PC-9 (cell line): ENCODE measurements around the gene FAU. TPM values are rescaled to one million over a fixed set of nuclear protein-coding genes. Genes with fewer than 3 reads are reported as not detected.

Experiments used
- BruUV-seq: library from RNA; stranded (reverse); fragments of 400-500 nt; replicated peaks from 2 replicates; lab custom pipeline; 2021; lab: Mats Ljungman, UMichigan
- CTCF ChIA-PET: fragments of 300-600 bp; sonication (Branson Sonifier 250); formaldehyde crosslinking; loops from one replicate; lab custom pipeline; 2022; ENCODE audit warnings: antibody characterized with exemption; lab: Charles Lee
- POLR2A ChIA-PET: fragments of 300-600 bp; sonication (Branson Sonifier 250); formaldehyde crosslinking; loops from one replicate; lab custom pipeline; 2022; ENCODE audit warnings: antibody characterized with exemption; ENCODE audit not compliant: unreplicated experiment; lab: Charles Lee
- DNase-seq, 2 experiments: peaks; one replicate each; pipeline versions ENCODE4 v3.0.0 to v3.0.0-alpha.2; 2015 to 2022; ENCODE audit warnings: mixed read lengths in 1 of 2
- H2AFZ ChIP-seq: fragments of 200-600 bp; sonication (generic); 2 replicates; pipeline ENCODE4 v1.8.1; 2017; ENCODE audit warnings: antibody characterized with exemption
- H3F3A ChIP-seq: fragments of 200-600 bp; sonication (generic); 2 replicates; pipeline ENCODE4 v1.8.1; 2017; ENCODE audit warnings: antibody characterized with exemption, mild to moderate bottlenecking, low read depth; ENCODE audit not compliant: insufficient read depth
- H3K27ac ChIP-seq: fragments of 200-600 bp; sonication (generic); 2 replicates; pipeline ENCODE4 v1.6.1; 2016; ENCODE audit warnings: mixed run types
- H3K27me3 ChIP-seq: fragments of 200-600 bp; sonication (generic); 2 replicates; pipeline ENCODE4 v1.6.1; 2016; ENCODE audit warnings: low read depth, mixed run types; ENCODE audit not compliant: insufficient read depth
- H3K36me3 ChIP-seq: fragments of 200-600 bp; sonication (generic); 2 replicates; pipeline ENCODE4 v1.6.1; 2016; ENCODE audit warnings: low read depth, mixed run types
- H3K4me1 ChIP-seq: fragments of 200-600 bp; sonication (generic); replicated peaks from 2 replicates; pipeline ENCODE4 v1.6.1; 2016; ENCODE audit warnings: mixed run types; ENCODE audit not compliant: insufficient read depth
- H3K4me2 ChIP-seq: fragments of 200-600 bp; sonication (generic); 2 replicates; pipeline ENCODE4 v1.6.1; 2017; ENCODE audit warnings: mixed run types
- H3K4me3 ChIP-seq: fragments of 200-600 bp; sonication (generic); 2 replicates; pipeline ENCODE4 v1.6.1; 2016; ENCODE audit warnings: mixed run types
- H3K79me2 ChIP-seq: fragments of 200-600 bp; sonication (generic); 2 replicates; pipeline ENCODE4 v1.6.1; 2017; ENCODE audit warnings: low read depth, mixed run types
- H3K9me2 ChIP-seq: fragments of 200-600 bp; sonication (generic); 2 replicates; pipeline ENCODE4 v1.8.1; 2017; ENCODE audit warnings: mild to moderate bottlenecking; ENCODE audit not compliant: insufficient read depth
- H3K9me3 ChIP-seq: fragments of 200-600 bp; sonication (generic); 2 replicates; pipeline ENCODE4 v1.8.1; 2016; ENCODE audit warnings: low read depth; ENCODE audit not compliant: insufficient read depth
- H4K20me1 ChIP-seq: fragments of 200-600 bp; sonication (generic); 2 replicates; pipeline ENCODE4 v1.8.1; 2017; ENCODE audit not compliant: insufficient read depth
- EZH2 ChIP-seq: fragments of 200-600 bp; sonication (generic); IDR thresholded peaks from 2 replicates; pipeline ENCODE4 v1.8.0; 2017; ENCODE audit warnings: antibody characterized with exemption, low read depth
- intact Hi-C: fragments of 100-400 bp; cut with micrococcal nuclease; formaldehyde crosslinking; loops from one replicate; pipeline ENCODE4 v1.10.0; 2022; ENCODE audit not compliant: unreplicated experiment
- total RNA-seq: library from RNA; stranded (reverse); gene quantifications from 2 replicates; pipeline ENCODE4 v1.2.3, GENCODE V29; 2021
- TF ChIP-seq, protein P1 (sequence below): fragments of 200-600 bp; sonication (generic); conservative IDR thresholded peaks from 2 replicates; pipeline ENCODE4 v1.6.1; 2017; ENCODE audit warnings: mixed run types, antibody characterized with exemption, mild to moderate bottlenecking, moderate library complexity

Gene FAU
- total RNA-seq, 1 experiment from 2014 or later = 973 TPM

DNA sequence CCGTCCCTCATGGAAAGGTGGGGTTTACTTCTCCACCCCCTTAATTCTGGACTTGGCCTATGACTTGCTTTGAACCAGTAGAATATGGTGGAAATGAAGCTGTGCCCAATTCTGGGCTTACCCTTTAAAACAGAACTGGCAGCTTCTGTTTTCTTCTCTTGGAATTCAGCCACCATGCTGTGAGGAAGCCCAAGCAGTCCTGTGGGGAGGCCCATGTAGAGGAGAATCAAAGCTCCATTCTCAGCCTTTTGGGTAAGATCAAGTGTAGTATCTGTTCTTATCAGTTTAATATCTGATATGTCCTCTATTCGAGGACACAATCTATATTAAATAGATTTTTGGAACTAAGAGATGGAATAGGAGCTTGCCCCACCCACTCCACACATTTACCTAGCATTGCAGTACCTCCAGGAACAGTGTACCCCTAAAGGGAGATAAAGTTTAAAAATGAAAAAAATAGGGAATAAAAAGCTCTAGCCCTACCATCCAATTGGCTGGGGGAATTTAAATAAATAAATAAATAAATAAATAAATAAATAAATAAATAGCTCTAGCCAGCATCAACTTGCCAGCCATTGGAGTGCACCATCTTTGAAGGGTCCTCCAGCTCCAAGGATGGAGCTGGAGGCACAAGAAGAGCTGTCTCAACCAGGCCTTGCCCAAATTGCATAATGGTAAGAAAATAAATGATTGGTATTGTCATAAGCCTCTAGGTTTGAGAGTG lies 25.6 kb upstream of the FAU start:
- TF ChIP-seq, protein P1, sequence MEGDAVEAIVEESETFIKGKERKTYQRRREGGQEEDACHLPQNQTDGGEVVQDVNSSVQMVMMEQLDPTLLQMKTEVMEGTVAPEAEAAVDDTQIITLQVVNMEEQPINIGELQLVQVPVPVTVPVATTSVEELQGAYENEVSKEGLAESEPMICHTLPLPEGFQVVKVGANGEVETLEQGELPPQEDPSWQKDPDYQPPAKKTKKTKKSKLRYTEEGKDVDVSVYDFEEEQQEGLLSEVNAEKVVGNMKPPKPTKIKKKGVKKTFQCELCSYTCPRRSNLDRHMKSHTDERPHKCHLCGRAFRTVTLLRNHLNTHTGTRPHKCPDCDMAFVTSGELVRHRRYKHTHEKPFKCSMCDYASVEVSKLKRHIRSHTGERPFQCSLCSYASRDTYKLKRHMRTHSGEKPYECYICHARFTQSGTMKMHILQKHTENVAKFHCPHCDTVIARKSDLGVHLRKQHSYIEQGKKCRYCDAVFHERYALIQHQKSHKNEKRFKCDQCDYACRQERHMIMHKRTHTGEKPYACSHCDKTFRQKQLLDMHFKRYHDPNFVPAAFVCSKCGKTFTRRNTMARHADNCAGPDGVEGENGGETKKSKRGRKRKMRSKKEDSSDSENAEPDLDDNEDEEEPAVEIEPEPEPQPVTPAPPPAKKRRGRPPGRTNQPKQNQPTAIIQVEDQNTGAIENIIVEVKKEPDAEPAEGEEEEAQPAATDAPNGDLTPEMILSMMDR = no peak
- no peak for TF ChIP-seq EZH2

GRCh38 chr11:65141896-65142494 lies 20.1 kb upstream of the FAU start:
- Histone ChIP-seq H3K79me2 (no peaks in the 10 kb centered on the region), H3K27me3 (no peaks in the 10 kb centered on the region), H3K4me2 (no peak overlapping the region), H3F3A (peaks cover 15% of the 10 kb centered on the region; the same call in 1 of the 2 replicates), H3K4me1 (no peaks in the 10 kb centered on the region), H3K4me3 (no peak overlapping the region), H3K9me3 (no peaks in the 10 kb centered on the region), H3K27ac (no peak overlapping the region), H4K20me1 (no peaks in the 10 kb centered on the region), H3K9me2 (no peaks in the 10 kb centered on the region), H3K36me3 (no peaks in the 10 kb centered on the region), H2AFZ (no peak overlapping the region)
- no peak for DNase-seq
- TF ChIP-seq, protein P1 = no peak
- no peak for TF ChIP-seq EZH2
- POLR2A ChIA-PET = no interaction called here
- intact Hi-C loops = no loop called here
- no TSS peak for BruUV-seq
- CTCF ChIA-PET = no interaction called here

More for the DNA sequence above, 25.6 kb upstream of the FAU start:
- Histone ChIP-seq H3K4me2 (no peak overlapping the region), H3K4me3 (no peak overlapping the region), H3F3A (peaks cover 41% of the 10 kb centered on the region), H4K20me1 (no peaks in the 10 kb centered on the region), H3K36me3 (no peaks in the 10 kb centered on the region), H3K79me2 (no peaks in the 10 kb centered on the region), H3K27ac (no peak overlapping the region), H3K9me2 (no peaks in the 10 kb centered on the region), H3K9me3 (no peaks in the 10 kb centered on the region), H2AFZ (no peak overlapping the region), H3K27me3 (no peaks in the 10 kb centered on the region), H3K4me1 (peaks cover 29% of the 10 kb centered on the region)
- CTCF ChIA-PET = interaction anchor here (0.6 to 1.3 kb wide), 2 partner anchors 12 to 175 kb away, joined by 5 to 12 read pairs; no protein-coding TSS in a partner anchor
- POLR2A ChIA-PET = interaction anchor here (0.6 to 0.7 kb wide), 3 partner anchors 12 to 71 kb away, joined by 3 to 5 read pairs (median 4); no protein-coding TSS in a partner anchor
- no TSS peak for BruUV-seq
- DNase-seq = no peak
- intact Hi-C loops = no loop called here

- BruUV-seq = no TSS peak
- Histone ChIP-seq H3K4me3 (no peak overlapping the region), H3K27me3 (no peaks in the 10 kb centered on the region), H3K4me2 (no peak overlapping the region; the same call in 1 of the 2 replicates), H3K9me3 (no peaks in the 10 kb centered on the region), H3K27ac (peak overlapping the region; percentile 92; the same call in 1 of the 2 replicates), H3K4me1 (peaks cover 19% of the 10 kb centered on the region), H2AFZ (no peak overlapping the region), H3K9me2 (no peaks in the 10 kb centered on the region), H3K79me2 (peaks cover 31% of the 10 kb centered on the region), H4K20me1 (peaks cover 15% of the 10 kb centered on the region), H3F3A (peaks cover 16% of the 10 kb centered on the region), H3K36me3 (peaks cover 14% of the 10 kb centered on the region)
- no peak for DNase-seq
- TF ChIP-seq, protein P1 = no peak
- no peak for TF ChIP-seq EZH2
- CTCF ChIA-PET = interaction anchor here (0.6 to 0.7 kb wide), 3 partner anchors 17 to 184 kb away, joined by 3 to 6 read pairs (median 4); no protein-coding TSS in a partner anchor
- POLR2A ChIA-PET = no interaction called here
- intact Hi-C loops = no loop called here
Observed at GRCh38 chr11:65136515-65137096, 14.7 kb upstream of the FAU start.
